SK-N-SH treated with all-trans-retinoic acid at 6 μM for 48 hours (cell line): ENCODE data around the gene EGLN2.

Experiments
- ATAC-seq: fragments of 200-7000 bp; cut with Tn5 transposase; 3 replicates; pipeline ENCODE4 v1.9.1; 2020; ENCODE audit warnings: mild to moderate bottlenecking, moderate library complexity
- CSDC2 ChIP-seq: fragments of 250-450 bp; sonication (Bioruptor Pico); IDR thresholded peaks from 2 replicates; pipeline ENCODE4 v1.5.0; 2020; ENCODE audit warnings: mild to moderate bottlenecking, moderate library complexity
- CSRNP3 ChIP-seq: fragments of 250-450 bp; sonication (Bioruptor Pico); IDR thresholded peaks from 2 replicates; pipeline ENCODE4 v1.5.1; 2021; ENCODE audit warnings: mild to moderate bottlenecking, moderate library complexity
- ESRRG ChIP-seq: fragments of 250-450 bp; sonication (Bioruptor Pico); IDR thresholded peaks from 2 replicates; pipeline ENCODE4 v1.6.1; 2021; ENCODE audit warnings: mild to moderate bottlenecking
- GLIS3 ChIP-seq: fragments of 250-450 bp; sonication (Bioruptor Pico); IDR thresholded peaks from 2 replicates; pipeline ENCODE4 v1.5.0; 2020; ENCODE audit warnings: mild to moderate bottlenecking, moderate library complexity
- OSR1 ChIP-seq: fragments of 250-450 bp; sonication (Bioruptor Pico); IDR thresholded peaks from 2 replicates; pipeline ENCODE4 v1.8.0; 2022; ENCODE audit warnings: moderate library complexity, mild to moderate bottlenecking, inconsistent platforms
- PATZ1 ChIP-seq: fragments of 250-450 bp; sonication (Bioruptor Pico); IDR thresholded peaks from 2 replicates; pipeline ENCODE4 v1.8.0; 2020; ENCODE audit warnings: mild to moderate bottlenecking, moderate library complexity, borderline replicate concordance
- PPARA ChIP-seq: fragments of 250-450 bp; sonication (Bioruptor Pico); IDR thresholded peaks from 2 replicates; pipeline ENCODE4 v1.5.0; 2020; ENCODE audit warnings: mild to moderate bottlenecking, borderline replicate concordance
- RARB ChIP-seq: fragments of 250-450 bp; sonication (Bioruptor Pico); IDR thresholded peaks from 2 replicates; pipeline ENCODE4 v1.8.0; 2021; ENCODE audit warnings: mild to moderate bottlenecking, moderate library complexity
- SNAI2 ChIP-seq: fragments of 250-450 bp; sonication (Bioruptor Pico); IDR thresholded peaks from 2 replicates; pipeline ENCODE4 v1.5.0; 2020; ENCODE audit warnings: mild to moderate bottlenecking, moderate library complexity
- TCF4 ChIP-seq: fragments of 250-450 bp; sonication (Bioruptor Pico); IDR thresholded peaks from 2 replicates; pipeline ENCODE4 v1.8.0; 2021; ENCODE audit warnings: mild to moderate bottlenecking, moderate library complexity, borderline replicate concordance
- TOX ChIP-seq: fragments of 250-450 bp; sonication (Bioruptor Pico); IDR thresholded peaks from 2 replicates; pipeline ENCODE4 v1.8.0; 2021; ENCODE audit warnings: mild to moderate bottlenecking, moderate library complexity, borderline replicate concordance
- ZFP3 ChIP-seq: fragments of 250-450 bp; sonication (Bioruptor Pico); IDR thresholded peaks from 2 replicates; pipeline ENCODE4 v1.5.0; 2020; ENCODE audit warnings: mild to moderate bottlenecking, moderate library complexity
- ZNF565 ChIP-seq: fragments of 450-650 bp; formaldehyde crosslinking; conservative IDR thresholded peaks from 2 replicates; pipeline ENCODE4 v1.5.0; 2020; ENCODE audit warnings: low read depth, mild to moderate bottlenecking, moderate library complexity
- ZNF70 ChIP-seq: fragments of 450-650 bp; formaldehyde crosslinking; IDR thresholded peaks from 2 replicates; pipeline ENCODE4 v1.5.0; 2020; ENCODE audit warnings: mild to moderate bottlenecking, moderate library complexity
- ZNF8 ChIP-seq: fragments of 450-650 bp; formaldehyde crosslinking; IDR thresholded peaks from 2 replicates; pipeline ENCODE4 v1.5.0; 2020; ENCODE audit warnings: mild to moderate bottlenecking, moderate library complexity
- TF ChIP-seq, protein P1 (sequence below): fragments of 250-450 bp; sonication (Bioruptor Pico); IDR thresholded peaks from 2 replicates; pipeline ENCODE4 v1.8.0; 2021; ENCODE audit warnings: low read depth, mild to moderate bottlenecking, moderate library complexity, borderline replicate concordance
- TF ChIP-seq, protein P2 (sequence below): fragments of 250-450 bp; sonication (Bioruptor Pico); IDR thresholded peaks from 2 replicates; pipeline ENCODE4 v1.5.0; 2020; ENCODE audit warnings: mild to moderate bottlenecking, moderate library complexity

Gene EGLN2

GRCh38 chr19:40797166-40797962 lies 1.6 kb upstream of the EGLN2 start:
- ATAC-seq = no peak
- TF ChIP-seq GLIS3 (CRISPR knock-in tag) (no peak), ZNF565 (CRISPR knock-in tag) (no peak)

DNA sequence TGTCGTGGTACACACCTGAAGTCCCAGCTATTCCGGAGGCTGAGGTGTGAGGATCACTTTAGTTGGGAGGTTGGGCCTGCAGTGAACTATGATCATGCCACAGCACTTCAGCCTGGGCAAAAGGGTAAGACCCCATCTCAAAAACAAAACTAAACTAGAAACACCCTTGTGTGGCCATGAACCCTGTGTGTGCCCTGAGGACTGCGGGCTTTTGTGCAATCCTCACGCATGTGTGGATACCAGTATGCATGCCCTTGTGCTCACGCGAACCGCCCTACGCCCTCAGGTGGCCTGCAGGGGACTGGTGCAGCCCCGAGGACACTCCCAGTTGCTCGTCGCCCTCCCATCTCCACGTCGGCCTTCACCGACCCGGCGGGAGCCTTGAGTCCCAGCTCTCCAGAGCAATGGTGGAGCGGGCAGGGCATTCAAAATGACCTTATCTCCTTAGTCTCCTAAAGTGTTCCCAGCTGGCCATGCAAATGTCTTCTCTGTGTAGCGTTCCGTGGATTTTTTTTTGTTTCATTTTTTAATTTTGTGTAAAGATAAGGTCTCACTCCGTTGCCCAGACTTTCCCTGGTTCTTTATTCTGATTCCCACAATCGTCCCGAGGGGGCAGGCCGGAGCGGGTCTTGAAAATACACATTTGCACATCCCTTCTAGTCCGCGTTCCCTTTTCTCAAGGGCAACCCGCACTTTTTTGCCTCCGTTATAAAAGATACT lies 868 bp upstream of the EGLN2 start:
- no peak for TF ChIP-seq SNAI2 (CRISPR knock-in tag)
- no peak for TF ChIP-seq GLIS3 (CRISPR knock-in tag)
- no peak for TF ChIP-seq CSRNP3 (CRISPR knock-in tag)
- TF ChIP-seq, protein P1, sequence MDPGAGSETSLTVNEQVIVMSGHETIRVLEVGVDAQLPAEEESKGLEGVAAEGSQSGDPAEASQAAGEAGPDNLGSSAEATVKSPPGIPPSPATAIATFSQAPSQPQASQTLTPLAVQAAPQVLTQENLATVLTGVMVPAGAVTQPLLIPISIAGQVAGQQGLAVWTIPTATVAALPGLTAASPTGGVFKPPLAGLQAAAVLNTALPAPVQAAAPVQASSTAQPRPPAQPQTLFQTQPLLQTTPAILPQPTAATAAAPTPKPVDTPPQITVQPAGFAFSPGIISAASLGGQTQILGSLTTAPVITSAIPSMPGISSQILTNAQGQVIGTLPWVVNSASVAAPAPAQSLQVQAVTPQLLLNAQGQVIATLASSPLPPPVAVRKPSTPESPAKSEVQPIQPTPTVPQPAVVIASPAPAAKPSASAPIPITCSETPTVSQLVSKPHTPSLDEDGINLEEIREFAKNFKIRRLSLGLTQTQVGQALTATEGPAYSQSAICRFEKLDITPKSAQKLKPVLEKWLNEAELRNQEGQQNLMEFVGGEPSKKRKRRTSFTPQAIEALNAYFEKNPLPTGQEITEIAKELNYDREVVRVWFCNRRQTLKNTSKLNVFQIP (CRISPR knock-in tag) = no peak
- peak; percentile 69 for ATAC-seq

- ATAC-seq = no peak
These were observed 757 bp downstream of the EGLN2 start for GRCh38 chr19:40799558-40800338.

More at GRCh38 chr19:40799558-40800338, 757 bp downstream of the EGLN2 start:
- no peak for TF ChIP-seq GLIS3 (CRISPR knock-in tag)
- no peak for TF ChIP-seq ESRRG (CRISPR knock-in tag)
- no peak for TF ChIP-seq PPARA (CRISPR knock-in tag)
- TF ChIP-seq OSR1 (CRISPR knock-in tag) = no peak
- no peak for TF ChIP-seq RARB (CRISPR knock-in tag)
- no peak for TF ChIP-seq TOX
- TF ChIP-seq, protein P2, sequence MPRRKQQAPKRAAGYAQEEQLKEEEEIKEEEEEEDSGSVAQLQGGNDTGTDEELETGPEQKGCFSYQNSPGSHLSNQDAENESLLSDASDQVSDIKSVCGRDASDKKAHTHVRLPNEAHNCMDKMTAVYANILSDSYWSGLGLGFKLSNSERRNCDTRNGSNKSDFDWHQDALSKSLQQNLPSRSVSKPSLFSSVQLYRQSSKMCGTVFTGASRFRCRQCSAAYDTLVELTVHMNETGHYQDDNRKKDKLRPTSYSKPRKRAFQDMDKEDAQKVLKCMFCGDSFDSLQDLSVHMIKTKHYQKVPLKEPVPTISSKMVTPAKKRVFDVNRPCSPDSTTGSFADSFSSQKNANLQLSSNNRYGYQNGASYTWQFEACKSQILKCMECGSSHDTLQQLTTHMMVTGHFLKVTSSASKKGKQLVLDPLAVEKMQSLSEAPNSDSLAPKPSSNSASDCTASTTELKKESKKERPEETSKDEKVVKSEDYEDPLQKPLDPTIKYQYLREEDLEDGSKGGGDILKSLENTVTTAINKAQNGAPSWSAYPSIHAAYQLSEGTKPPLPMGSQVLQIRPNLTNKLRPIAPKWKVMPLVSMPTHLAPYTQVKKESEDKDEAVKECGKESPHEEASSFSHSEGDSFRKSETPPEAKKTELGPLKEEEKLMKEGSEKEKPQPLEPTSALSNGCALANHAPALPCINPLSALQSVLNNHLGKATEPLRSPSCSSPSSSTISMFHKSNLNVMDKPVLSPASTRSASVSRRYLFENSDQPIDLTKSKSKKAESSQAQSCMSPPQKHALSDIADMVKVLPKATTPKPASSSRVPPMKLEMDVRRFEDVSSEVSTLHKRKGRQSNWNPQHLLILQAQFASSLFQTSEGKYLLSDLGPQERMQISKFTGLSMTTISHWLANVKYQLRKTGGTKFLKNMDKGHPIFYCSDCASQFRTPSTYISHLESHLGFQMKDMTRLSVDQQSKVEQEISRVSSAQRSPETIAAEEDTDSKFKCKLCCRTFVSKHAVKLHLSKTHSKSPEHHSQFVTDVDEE = no peak
- no peak for TF ChIP-seq ZNF8
- no peak for TF ChIP-seq ZFP3
- TF ChIP-seq TCF4 = no peak
- no peak for TF ChIP-seq ZNF565 (CRISPR knock-in tag)
- no peak for TF ChIP-seq ZNF70 (CRISPR knock-in tag)
- TF ChIP-seq CSDC2 = no peak
- TF ChIP-seq PATZ1 (CRISPR knock-in tag) = no peak
- no peak for TF ChIP-seq SNAI2 (CRISPR knock-in tag)
- TF ChIP-seq, protein P1 (CRISPR knock-in tag) = no peak
- TF ChIP-seq, all 23 proteins: peak for 0
